CD14-positive monocyte (primary cell): ENCODE results near the gene SUV39H1. TPM values are rescaled to one million over a fixed set of nuclear protein-coding genes. Genes with fewer than 3 reads are reported as not detected.

Source experiments
- DNase-seq, 3 donors: peaks; one replicate each; pipeline ENCODE4 v3.0.0-alpha.2; 2011 to 2022
- H2AFZ ChIP-seq: 2 replicates; pipeline ENCODE4 v1.6.0; 2012; ENCODE audit warnings: mild to moderate bottlenecking, low read depth, low read length, inconsistent platforms; ENCODE audit not compliant: insufficient read depth, poor library complexity, severe bottlenecking
- H3K27ac ChIP-seq, 2 donors: 1 replicate in 1 of 2; 2 replicates in 1 of 2; pipeline ENCODE4 v1.5.1; 2012 to 2013; ENCODE audit warnings: low read length in 2 of 2, control low read depth in 1 of 2, inconsistent platforms in 1 of 2, low read depth in 1 of 2, mild to moderate bottlenecking in 1 of 2
- H3K27me3 ChIP-seq, 2 donors: one replicate each; pipeline versions ENCODE4 v1.6.0 to v1.6.1; 2011 to 2013; ENCODE audit warnings: low read length in 2 of 2; ENCODE audit not compliant: control insufficient read depth in 2 of 2, insufficient read depth in 2 of 2
- H3K36me3 ChIP-seq, 2 donors: replicated peaks in 1 of 2; 1 replicate in 1 of 2; 2 replicates in 1 of 2; pipeline versions ENCODE4 v1.5.1 to v1.6.1; 2012 to 2013; ENCODE audit warnings: low read length in 2 of 2, control low read depth in 1 of 2, inconsistent platforms in 1 of 2, mild to moderate bottlenecking in 1 of 2; ENCODE audit not compliant: insufficient read depth in 2 of 2, control insufficient read depth in 1 of 2
- H3K4me1 ChIP-seq, 2 donors: 1 replicate in 1 of 2; 2 replicates in 1 of 2; pipeline versions ENCODE4 v1.5.1 to v1.6.1; 2012 to 2013; ENCODE audit warnings: low read length in 2 of 2, control low read depth in 1 of 2, inconsistent platforms in 1 of 2, mild to moderate bottlenecking in 1 of 2, moderate library complexity in 1 of 2; ENCODE audit not compliant: insufficient read depth in 2 of 2, control insufficient read depth in 1 of 2
- H3K4me2 ChIP-seq: replicated peaks from 2 replicates; pipeline ENCODE3; 2012; ENCODE audit warnings: low read length, moderate library complexity, mild to moderate bottlenecking; ENCODE audit not compliant: poor library complexity, severe bottlenecking; ENCODE audit errors: extremely low read depth
- H3K4me3 ChIP-seq, 3 experiments: fragments of 200-600 bp in 1 of 3; sonication (generic) in 1 of 3; replicated peaks in 1 of 3; 1 replicate in 2 of 3; 2 replicates in 1 of 3; pipeline ENCODE4 v1.5.1; 2011 to 2013; ENCODE audit warnings: low read length in 3 of 3, mild to moderate bottlenecking in 3 of 3, control low read depth in 2 of 3, low read depth in 2 of 3, inconsistent platforms in 1 of 3, moderate library complexity in 1 of 3
- H3K79me2 ChIP-seq: 2 replicates; pipeline ENCODE4 v1.6.0; 2012; ENCODE audit warnings: mild to moderate bottlenecking, control low read depth, inconsistent platforms, low read length, moderate library complexity; ENCODE audit not compliant: insufficient read depth
- H3K9ac ChIP-seq: 2 replicates; pipeline ENCODE4 v1.6.0; 2017; ENCODE audit warnings: low read length, mild to moderate bottlenecking; ENCODE audit not compliant: insufficient read depth, poor library complexity, severe bottlenecking
- H3K9me3 ChIP-seq, 2 donors: replicated peaks in 1 of 2; 1 replicate in 1 of 2; 2 replicates in 1 of 2; pipeline versions ENCODE4 v1.5.1 to v1.6.1; 2012 to 2013; ENCODE audit warnings: low read length in 2 of 2, control low read depth in 1 of 2; ENCODE audit not compliant: control insufficient read depth in 1 of 2, insufficient read depth in 1 of 2
- H4K20me1 ChIP-seq: 2 replicates; pipeline ENCODE4 v1.6.0; 2012; ENCODE audit warnings: mild to moderate bottlenecking, low read length, control low read depth, moderate library complexity; ENCODE audit not compliant: insufficient read depth
- H3K27ac Mint-ChIP-seq, 7 donors: one replicate each; pipeline ENCODE4 v1.8.0; 2020; ENCODE audit warnings: mild to moderate bottlenecking in 7 of 7, mixed read lengths in 7 of 7, moderate library complexity in 6 of 7, inconsistent platforms in 2 of 7
- H3K27me3 Mint-ChIP-seq, 3 donors: one replicate each; pipeline ENCODE4 v1.8.0; 2021 to 2022; ENCODE audit warnings: low read depth in 3 of 3, mild to moderate bottlenecking in 3 of 3, mixed read lengths in 3 of 3, moderate library complexity in 3 of 3, inconsistent platforms in 1 of 3
- H3K36me3 Mint-ChIP-seq, 2 donors: one replicate each; pipeline ENCODE4 v1.8.0; 2020; ENCODE audit warnings: mixed read lengths in 2 of 2, inconsistent platforms in 1 of 2, mild to moderate bottlenecking in 1 of 2
- H3K4me1 Mint-ChIP-seq: one replicate; pipeline ENCODE4 v1.8.0; 2020; ENCODE audit warnings: mild to moderate bottlenecking, mixed read lengths
- H3K4me3 Mint-ChIP-seq, 2 donors: one replicate each; pipeline ENCODE4 v1.8.0; 2020; ENCODE audit warnings: mild to moderate bottlenecking in 2 of 2, mixed read lengths in 2 of 2, moderate library complexity in 1 of 2
- H3K9me3 Mint-ChIP-seq, 7 donors: one replicate each; pipeline ENCODE4 v1.8.0; 2020 to 2022; ENCODE audit warnings: mixed read lengths in 7 of 7, mild to moderate bottlenecking in 6 of 7, moderate library complexity in 6 of 7, inconsistent platforms in 2 of 7
- CTCF ChIP-seq: fragments of 200-600 bp; IDR thresholded peaks from one replicate; pipeline ENCODE4 v1.8.0; 2022; ENCODE audit warnings: antibody characterized with exemption, mild to moderate bottlenecking
- WGBS: methylation state at CpG from one replicate; pipeline ENCODE4 v1.1.5; 2013; ENCODE audit warnings: missing lambda C conversion rate; ENCODE audit not compliant: insufficient coverage; 5-methylcytosine and 5-hydroxymethylcytosine counted together
- intact Hi-C, 2 donors: fragments of 100-400 bp; cut with micrococcal nuclease; formaldehyde crosslinking; loops; one replicate each; pipeline versions ENCODE4 v1.15.0 to v1.15.1; 2023
- polyA plus RNA-seq, 3 donors: library from polyadenylated mRNA; depleted of rRNA in 1 of 3; unstranded in 2 of 3; stranded (reverse) in 1 of 3; fragments of 300-500 nt in 2 of 3; fragments of >200 nt in 1 of 3; fragmentation: Illumina TruSeq in 2 of 3; gene quantifications; 1 replicate in 2 of 3; 2 replicates in 1 of 3; pipeline ENCODE4 v1.2.3, GENCODE V29; 2012 to 2021

Gene SUV39H1
- polyA plus RNA-seq, 3 donors: 2.8 to 3.4 (median 2.9) TPM

- Histone ChIP-seq H3K36me3 (no peaks in the 10 kb centered on the region), H3K4me2 (no peak overlapping the region), H2AFZ (no peak overlapping the region), H3K79me2 (no peaks in the 10 kb centered on the region), H3K9me3 (no peaks in the 10 kb centered on the region), H3K4me3 (no peak overlapping the region), H4K20me1 (no peaks in the 10 kb centered on the region), H3K4me1 (peaks cover 16 to 20% of the 10 kb centered on the region in 2 donors), H3K27me3 (no peaks in the 10 kb centered on the region), H3K9ac (no peak overlapping the region), H3K27ac (no peak overlapping the region)
- Mint-ChIP-seq H3K27ac (no peak overlapping the region), H3K4me3 (no peak overlapping the region), H3K4me1 (peaks cover 15% of the 10 kb centered on the region), H3K36me3 (no peaks in the 10 kb centered on the region), H3K9me3 (peaks cover 0 to 8% (median 0%) of the 10 kb centered on the region in 7 donors), H3K27me3 (peaks cover 0 to 5% (median 4%) of the 10 kb centered on the region in 3 donors)
- no peak for DNase-seq
- no CpG with 5 or more reads among the region's 1 CpG for WGBS
- intact Hi-C loops: no loop called here
- TF ChIP-seq CTCF: no peak
Measured at GRCh38 chrX:48664156-48664555, 32.4 kb upstream of the SUV39H1 start.

GRCh38 chrX:48665991-48666390 is 30.5 kb upstream of the SUV39H1 start:
- Histone ChIP-seq H3K4me2 (no peak overlapping the region), H3K27ac (no peak overlapping the region), H3K36me3 (no peaks in the 10 kb centered on the region), H4K20me1 (no peaks in the 10 kb centered on the region), H3K27me3 (no peaks in the 10 kb centered on the region), H2AFZ (no peak overlapping the region), H3K79me2 (no peaks in the 10 kb centered on the region), H3K9ac (no peak overlapping the region), H3K9me3 (no peaks in the 10 kb centered on the region), H3K4me3 (no peak overlapping the region), H3K4me1 (peaks cover 16 to 20% of the 10 kb centered on the region in 2 donors)
- no peak for TF ChIP-seq CTCF
- H3K36me3 Mint-ChIP-seq: no peaks in the 10 kb centered on the region
- no CpG with 5 or more reads among the region's 2 CpGs for WGBS
- H3K27me3 Mint-ChIP-seq: peaks cover 0 to 2% (median 2%) of the 10 kb centered on the region in 3 donors
- peaks cover 15% of the 10 kb centered on the region for H3K4me1 Mint-ChIP-seq
- H3K9me3 Mint-ChIP-seq: peaks cover 0 to 5% (median 0%) of the 10 kb centered on the region in 7 donors
- no peak overlapping the region for H3K27ac Mint-ChIP-seq
- no peak for DNase-seq
- H3K4me3 Mint-ChIP-seq: no peak overlapping the region
- intact Hi-C loops: no loop called here
